RKO (cell line): ENCODE results near the gene SOWAHC.
"Not testable (repeated sequence)": the region's sequence is repeated elsewhere in the genome, so short reads cannot be mapped to it uniquely, and the experiment has no call there.

ENCODE experiments used
- DNase-seq: peaks from one replicate; pipeline ENCODE4 v3.0.0-alpha.2; 2016; ENCODE audit warnings: low spot score

Gene SOWAHC

DNA sequence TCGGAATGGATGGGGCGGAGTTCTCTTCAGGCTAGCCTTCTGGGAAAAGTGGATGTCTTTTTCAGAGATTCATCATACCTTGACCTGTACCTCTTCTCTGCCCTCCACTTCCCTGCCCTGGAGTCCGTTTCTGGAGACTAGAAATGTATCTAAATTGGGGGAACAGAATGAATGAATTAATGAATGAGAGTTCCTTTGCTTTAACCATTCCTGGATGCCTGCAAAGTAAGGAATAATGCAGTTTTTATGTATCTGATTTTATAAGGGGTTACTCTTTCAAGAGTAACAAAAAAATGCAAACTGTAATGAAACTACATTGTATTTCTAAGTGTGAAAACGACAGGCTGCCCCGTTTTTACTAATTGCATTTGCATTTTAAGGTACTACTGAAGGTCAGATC lies 2.0 kb downstream of the SOWAHC start:
- no peak for DNase-seq

DNA sequence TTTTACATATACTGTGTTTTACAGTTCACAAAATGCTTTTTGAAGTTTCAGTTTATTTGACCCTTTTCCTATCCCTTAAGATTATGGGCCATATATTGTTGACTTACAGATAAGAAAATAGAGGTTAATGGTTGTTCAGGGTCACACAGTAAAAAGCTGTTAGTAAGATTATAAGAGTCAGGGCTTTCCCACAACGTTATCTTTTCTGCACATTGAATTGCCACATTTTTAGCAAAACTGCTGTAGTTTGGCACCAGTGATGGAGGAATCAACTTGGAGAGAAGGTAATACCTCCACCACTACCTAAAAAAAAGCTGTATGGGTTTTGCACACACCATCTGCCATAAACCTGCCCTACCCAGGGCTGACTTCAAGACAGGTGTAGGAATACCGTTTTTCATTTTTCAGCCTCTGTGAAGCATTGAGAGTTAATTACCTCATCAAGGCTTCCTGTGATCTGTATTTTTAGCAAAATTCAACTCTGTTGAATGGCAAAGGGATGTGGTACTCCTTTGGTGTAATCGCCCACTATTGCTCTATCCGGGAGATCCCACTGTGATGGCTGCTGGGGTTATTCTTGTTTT lies 5.0 kb downstream of the SOWAHC start:
- no peak for DNase-seq

DNA sequence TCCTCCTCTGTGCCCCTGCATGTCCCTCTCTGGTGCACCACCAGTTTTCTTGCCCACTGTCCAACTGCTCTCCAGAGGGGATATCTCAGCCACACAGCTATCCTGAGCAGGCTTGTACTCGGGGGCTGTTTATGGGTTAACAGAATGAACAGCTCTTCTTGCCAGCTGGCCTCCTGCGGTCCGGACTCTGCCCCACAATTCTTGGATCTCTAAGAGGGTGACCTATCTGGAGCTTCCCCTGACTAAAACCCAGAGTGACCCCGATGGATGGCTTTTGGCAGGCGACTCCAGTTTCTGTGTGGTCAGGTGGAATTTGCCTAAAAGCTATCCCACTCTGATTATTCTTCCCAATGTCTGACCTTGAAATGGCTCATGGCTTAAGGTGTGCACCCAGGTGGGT lies 9.1 kb downstream of the SOWAHC start:
- no peak for DNase-seq

DNA sequence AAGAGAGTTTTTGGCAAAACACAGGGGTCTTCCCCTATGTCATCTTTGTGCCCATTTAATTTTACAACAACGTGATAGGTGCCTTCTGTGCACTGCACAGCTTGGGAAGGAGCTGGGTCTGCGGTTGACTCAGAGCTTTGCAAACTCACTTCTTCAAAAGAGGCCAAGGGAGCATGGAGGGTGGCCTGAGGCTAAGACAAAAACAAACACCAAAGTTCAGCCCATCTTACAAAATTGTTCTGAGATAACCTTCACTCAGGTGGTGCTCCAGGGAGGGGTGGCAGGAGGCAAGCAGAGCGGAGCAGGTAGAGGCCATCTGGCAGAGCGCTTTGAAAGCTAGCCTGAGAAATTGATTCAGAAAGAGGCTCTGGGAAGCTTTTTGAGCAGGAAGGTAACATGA lies 9.8 kb downstream of the SOWAHC start:
- no peak for DNase-seq

DNA sequence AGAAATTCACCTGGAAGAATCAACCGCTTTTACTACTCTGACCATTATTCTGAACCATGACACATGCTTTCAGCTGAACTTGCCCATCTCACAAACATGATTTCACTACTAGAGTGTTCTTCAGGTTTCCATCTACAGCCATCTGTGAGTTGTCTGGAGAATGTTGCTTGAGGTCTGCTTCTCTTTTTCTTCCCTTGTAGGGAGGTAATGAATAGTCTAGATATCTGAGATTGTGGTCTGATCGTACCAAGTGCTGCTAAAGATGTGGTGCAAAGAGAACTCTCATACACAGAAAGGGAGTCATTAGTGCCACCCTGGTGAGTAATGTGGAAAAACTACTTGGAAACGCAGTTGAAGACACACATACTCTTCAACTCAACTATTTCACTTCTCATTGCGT lies 10.2 kb downstream of the SOWAHC start:
- no peak for DNase-seq

DNA sequence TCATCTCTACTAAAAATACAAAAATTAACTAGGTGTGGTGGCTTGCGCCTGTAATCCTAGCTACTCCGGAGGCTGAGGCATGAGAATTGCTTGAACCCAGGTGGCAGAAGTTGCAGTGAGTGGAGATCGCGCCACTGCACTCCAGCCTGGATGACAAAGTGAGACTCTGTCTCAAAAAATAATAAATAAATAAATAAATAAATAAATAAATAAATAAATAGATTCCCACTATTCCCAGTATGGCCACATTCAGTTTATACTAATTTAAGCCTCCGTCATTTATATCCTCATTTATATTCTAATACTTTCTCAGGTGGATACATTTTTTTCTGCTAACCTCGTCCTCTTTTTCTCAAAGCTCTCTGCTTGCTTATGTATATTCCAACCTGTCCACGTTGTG lies 14.2 kb downstream of the SOWAHC start:
- not testable (repeated sequence) for DNase-seq

DNA sequence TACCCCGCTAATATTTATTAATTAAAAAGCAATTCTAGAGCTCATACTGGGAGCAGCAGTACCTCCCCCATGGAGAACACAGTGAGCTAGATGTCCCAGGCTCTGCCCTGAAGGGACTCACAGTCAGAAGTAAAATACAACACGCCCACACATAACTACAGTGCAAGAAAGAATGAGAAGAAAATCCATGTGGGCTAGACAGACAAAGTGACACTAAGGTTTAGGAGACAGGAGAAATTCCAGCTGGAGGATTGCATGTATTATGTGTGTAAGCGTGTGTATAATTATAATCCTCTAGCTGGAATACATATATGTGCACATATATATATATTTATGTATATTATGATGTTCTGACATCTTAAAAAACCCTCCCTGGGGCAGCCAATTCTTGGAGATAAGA lies 15.7 kb downstream of the SOWAHC start:
- no peak for DNase-seq

DNA sequence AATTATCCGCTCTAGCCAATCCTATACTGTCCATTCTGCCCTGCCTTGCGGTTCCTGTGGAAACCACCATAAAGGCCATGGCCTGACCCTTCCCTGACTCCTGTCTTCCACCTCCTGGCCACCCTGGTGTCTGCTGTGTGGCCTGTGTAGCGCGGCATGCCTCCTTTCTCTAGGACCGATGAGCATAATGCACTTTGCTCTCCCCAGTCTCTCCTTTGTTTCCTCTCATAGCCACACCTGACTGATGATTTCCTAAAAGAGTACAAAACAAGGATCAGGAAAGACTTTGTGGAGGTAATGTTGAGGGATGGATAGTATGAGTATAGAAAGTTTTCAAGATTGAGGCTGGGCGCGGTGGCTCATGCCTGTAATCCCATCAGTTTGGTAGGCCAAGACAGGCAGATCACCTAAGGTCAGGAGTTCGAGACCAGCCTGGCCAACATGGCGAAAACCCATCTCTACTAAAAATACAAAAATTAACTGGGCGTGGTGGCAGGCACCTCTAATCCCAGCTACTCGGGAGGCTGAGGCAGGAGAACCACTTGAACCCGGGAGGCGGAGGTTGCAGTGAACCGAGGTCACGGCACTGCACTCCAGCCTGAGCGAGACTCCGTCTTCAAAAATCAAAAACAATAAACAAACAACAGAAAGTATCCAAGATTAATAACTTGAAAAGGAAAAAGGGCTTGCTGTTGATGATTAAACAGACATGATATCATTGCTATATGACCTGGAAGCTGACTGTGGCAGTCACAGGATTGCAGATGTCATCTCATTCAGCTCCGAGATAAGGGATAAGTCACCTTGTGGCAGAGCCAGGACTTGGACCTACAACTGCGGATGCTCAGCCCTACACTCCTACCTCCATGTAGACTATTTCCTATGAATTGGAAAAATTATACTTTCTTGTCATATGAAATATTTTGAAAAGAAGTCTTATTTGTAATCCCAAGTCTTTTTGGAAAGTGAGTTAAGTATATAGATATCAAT lies 16.6 kb downstream of the SOWAHC start:
- DNase-seq: no peak

DNA sequence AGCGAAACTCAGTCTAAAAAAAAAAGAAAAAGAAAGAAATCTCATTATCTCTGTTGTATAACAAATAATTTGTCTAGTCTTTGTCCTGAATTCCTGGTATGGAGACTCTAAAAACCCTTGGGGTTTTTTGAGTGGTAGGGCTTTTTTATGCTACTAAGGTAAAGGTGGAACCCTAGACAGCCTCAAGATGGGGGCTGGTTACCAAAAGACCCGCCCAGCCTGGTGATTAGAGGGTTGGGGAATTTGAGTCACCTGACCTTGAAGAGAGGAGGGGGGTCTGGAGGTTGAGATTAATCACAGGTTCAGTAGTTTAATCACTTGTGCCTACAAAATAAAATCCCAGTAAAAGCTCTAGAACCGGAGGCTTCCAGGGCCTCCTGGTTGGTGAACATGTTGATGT lies 17.6 kb downstream of the SOWAHC start:
- DNase-seq: no peak

DNA sequence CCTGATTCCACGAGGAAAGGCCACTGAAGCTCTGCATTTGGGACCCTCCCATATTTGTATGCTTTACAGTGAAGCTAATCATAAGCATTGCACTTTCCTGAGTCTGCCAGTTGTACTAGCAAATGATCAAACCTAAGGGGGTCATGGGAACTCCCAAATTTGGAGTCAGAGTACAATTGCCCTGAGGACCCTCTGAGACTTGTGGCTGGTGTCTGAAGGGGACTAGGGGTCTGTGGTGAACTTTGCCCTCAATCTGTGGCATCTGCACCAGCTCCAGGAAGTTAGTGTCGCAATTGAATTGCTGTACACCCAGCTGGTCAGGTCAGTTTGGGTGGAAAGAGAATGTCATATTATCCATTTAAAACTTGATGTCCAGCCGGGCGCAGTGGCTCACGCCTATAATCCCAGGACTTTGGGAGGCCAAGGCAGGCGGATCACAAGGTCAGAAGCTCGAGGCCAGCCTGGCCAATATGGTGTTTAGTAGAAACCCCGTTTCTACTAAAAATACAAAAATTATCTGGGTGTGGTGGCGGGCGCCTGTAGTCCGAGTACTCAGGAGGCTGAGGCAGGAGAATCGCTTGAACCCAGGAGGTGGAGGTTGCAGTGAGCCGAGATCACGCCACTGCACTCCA lies 18.1 kb downstream of the SOWAHC start:
- no peak for DNase-seq

DNA sequence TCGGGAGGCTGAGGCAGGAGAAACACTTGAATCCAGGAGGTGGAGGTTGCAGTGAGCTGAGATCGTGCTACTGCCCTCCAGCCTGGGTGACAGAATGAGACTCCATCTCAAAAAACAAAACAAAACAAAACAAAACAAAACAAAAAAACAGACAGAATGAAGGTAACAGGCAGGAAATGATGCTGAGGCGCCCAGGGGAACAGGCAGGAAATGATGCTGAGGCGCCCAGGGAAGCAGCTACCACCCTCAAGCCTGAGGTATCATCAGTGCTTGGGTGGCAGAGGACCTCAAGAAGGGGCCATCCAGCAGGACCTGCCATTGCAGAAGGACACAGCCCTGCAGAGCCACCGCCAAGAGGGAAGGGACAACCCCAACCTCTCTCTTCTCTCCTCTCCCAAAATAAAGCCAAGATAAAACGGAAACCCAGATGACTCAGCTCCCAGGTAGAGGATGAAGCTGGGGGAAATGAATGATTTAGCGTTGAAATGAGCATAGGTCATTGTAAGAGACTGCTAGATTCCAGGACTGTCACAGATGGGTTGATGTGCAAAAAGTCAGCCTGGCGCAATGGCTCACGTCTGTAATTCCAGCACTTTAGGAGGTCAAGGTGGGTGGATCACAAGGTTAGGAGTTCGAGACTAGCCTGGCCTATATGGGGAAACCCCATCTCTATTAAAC lies 19.3 kb downstream of the SOWAHC start:
- no peak for DNase-seq

DNA sequence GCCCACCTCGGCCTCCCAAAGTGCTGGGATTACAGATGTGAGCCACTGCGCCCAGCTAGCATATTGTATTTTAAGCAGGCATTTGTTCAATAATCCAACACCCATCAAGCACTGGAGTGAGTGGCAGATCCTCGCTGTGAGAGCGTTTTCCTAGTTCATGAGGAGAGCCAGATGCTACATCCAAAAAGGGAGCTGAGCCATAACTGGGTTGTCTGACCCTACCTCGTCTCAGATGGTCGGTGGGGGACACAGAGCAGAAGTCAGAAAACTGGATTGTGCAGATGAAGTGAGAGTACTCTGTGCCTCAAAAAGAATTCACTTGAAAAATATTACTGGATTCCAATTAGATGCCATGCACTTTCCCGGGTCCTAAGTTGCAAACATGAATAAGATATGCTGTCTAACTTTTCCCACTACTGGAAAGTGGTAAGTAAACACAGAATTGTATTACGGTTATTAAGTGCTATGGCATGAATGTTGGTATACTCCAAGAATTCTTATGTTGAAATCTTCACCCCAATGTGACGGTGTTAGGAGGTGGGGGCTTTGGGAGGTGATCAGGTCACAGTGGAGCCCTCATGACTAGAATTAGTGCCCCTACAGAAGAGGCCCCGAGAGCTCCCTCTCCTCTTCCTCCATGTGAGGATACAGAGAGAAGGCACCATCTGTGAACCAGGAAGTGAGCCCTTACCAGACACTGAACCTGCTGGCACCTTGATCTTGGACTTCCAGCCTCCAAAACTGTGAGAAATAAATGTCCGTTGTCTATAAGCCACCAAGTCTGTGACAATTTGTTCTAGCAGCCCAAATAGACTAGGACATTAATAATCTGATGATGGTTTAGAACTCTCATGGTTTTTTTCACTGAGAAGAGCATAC lies 21.5 kb downstream of the SOWAHC start:
- no peak for DNase-seq

DNA sequence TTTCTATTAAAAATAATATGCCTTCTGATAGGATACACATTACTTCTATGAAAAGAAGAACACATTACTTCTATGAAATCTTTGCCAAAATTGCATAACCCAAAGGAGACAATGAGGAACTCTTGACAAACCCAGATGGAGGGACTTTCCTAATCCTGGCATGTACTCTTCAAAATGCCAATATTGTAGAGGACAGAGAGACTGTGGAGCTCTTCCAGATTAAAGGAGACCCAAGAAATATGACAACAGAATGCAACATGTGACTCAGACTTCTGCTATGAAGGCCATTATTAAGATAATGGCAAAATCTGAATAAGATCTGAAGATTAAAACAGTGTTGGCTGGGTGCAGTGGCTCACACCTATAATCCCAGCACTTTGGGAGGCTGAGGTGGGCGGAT lies 22.2 kb downstream of the SOWAHC start:
- DNase-seq: no peak

DNA sequence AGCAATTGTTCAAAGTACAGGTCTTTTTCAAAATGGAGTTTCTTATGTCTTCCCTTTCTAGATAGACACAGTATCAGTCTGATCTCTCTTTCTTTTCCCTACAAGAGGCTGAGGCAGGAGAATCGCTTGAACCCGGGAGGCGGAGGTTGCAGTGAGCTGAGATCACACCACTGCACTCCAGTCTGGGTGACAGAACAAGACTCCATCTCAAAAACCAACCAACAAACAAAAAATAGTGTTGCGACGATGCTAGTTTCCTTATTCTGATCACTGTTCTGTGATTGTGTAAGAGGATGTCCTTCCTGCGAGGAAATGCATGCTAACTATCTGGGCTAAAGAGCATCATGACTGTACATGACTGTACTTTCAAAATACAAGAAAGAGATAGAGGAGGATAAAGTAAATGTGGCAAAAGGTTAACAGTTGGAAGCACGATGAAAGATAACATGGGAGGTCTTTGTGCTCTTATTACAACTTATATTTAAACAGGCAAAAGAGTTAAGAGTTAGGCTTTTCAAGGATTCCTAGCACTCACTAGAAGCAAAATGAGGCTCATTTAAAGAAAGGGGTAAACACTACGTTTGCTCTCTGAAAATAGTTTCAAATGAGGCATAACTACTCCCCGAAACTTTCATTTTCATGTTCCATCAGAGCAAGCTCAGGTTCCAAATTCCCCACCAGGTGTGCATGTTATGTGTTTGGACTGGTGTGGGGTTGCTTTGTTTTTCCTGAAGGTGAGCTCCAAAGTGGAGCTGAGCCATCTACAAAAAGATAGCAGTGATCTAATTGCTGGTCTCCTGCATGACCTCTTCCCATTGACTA lies 23.8 kb downstream of the SOWAHC start:
- DNase-seq: no peak

DNA sequence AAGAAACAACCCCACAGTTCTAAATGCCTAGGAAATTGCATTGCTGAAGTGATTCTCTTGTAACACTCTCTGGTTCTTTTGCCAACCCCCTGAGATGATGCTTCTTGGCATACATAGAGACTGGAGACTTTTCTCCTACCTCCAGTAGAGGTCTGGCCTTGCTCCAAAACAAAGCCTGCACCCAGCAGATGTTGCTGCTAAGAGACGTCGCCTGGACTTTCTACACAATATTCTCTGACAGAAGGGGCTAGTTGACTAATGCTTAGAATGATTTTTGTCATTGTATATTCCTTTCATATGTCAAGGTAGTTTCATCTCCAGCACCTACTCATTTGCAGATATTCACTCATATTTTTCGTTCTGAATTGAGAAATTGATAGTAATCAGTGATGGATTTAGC lies 24.6 kb downstream of the SOWAHC start:
- DNase-seq: no peak

DNA sequence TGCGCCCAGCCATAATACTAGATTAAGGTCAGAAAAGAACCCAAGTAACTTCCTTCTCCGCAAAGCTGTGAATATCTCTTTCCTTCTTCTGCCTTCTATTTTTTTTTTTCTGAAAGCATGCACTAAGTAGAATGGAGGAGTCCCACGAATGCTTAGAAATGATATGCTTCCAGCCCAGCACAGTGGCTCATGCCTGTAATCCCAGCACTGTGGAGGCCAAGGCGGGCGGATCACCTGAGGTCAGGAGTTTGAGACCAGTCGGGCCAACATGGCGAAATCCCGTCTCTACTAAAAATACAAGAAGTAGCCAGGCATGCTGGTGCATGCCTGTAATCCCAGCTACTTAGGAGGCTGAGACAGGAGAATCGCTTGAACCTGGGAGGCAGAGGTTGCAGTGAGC lies 25.8 kb downstream of the SOWAHC start:
- not testable (repeated sequence) for DNase-seq

DNA sequence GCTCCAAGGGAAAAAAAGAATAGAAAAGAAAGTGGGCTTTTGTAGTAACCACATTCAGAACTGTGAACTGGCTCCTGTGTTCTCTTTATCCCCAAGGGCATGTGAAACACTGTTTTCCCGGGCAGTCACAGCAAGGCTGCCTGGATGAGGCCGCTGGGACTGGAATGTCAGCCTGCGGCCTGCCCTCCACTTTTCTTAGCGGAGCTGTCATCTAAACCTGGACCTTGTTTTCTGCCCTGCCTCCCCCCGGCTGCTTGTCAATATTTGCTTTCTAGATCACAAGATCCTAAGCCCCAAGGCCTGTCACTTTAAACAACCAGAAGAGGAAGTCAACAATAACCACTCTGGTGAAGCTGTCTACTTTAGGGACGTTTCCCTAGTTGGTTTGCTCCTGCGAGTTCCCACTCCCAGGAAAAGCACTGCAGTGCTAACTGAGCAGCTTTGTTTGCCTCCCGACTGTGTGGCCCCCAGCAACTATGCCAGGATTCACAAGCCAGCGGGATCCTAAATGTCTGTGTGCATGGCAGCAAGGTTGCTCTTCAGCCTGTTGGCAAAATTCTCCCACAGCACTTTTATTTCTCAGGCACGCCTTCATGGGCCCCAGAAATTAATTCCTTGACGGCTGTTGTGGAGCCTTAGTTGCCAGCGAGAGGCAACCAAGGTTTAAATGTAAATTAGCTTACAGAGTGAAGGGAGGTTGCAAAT lies 30.6 kb downstream of the SOWAHC start:
- no peak for DNase-seq

DNA sequence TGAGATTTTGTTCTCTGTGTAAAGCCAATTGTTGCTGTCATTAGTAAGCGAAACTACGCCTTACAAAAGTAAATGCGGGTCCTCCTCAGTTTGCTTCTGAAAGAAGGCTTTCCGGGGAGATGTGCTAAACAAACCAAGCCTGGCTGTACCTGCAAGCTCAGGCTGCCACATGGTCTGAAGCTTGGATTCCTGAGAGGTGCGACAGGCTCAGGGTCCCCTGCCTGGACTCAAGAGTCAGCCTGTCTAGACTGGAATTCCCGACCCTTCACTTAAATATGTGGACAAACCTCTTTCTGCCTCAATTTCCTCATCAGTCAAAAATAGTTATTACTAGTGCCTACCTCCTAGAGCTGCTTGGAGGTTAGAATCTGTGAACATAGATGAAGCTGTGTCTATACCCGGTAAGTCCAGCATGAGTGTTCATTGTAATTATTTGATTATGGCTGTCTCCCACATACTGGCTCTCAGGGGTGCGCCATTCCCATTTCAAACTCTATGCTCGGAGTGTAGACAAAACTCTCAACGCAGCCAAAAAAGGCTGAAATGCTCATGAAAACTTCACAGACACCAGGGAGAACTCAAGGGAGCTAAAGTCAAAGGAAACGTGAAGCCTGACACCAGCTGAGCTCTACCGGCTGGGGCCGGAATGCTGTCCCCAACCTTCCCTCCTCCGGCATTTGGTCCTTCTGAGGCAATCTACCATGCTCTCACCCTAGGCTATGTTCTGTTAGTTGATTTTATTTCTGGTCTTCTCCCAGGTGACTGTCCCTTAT lies 31.4 kb downstream of the SOWAHC start:
- no peak for DNase-seq

DNA sequence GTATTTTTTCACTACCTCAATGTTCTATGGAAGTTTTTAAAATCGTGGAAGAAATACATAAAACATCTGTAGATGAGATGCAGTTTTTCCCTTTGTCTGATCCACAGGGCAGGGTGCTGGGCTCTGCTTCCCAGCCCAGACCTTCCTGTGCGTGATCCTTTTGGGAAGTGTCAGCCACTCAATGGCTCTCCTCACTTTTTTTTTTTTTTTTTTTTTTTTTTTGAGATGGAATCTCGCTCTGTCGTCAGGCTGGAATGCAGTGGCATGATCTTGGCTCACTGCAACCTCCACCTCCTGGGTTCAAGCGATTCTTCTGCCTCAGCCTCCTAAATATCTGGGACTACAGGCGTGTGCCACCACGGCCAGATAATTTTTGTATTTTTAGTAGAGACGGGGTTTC lies 32.8 kb downstream of the SOWAHC start:
- no peak for DNase-seq
